ENCODE results near the gene ATP5IF1.

The ATP5IF1 gene

GRCh38 chr1:28235755-28236655, at the start of gene ATP5IF1:
Gene ATP5IF1, plus strand, starts transcription at chr1:28236124. Its CDS starts 60 bp downstream, at chr1:28236184.
- peak; percentile 98 for DNase-seq
- TF ChIP-seq POLR2A (IDR thresholded peaks at IDR 0.05; ENCODE audit: low read length): peak; percentile 98
- TF ChIP-seq GATA1 (IDR thresholded peaks at IDR 0.05; ENCODE audit: low read depth, low read length): no peak

- TF ChIP-seq POLR2A (IDR thresholded peaks at IDR 0.05; ENCODE audit: low read length): no peak
- TF ChIP-seq GATA1 (IDR thresholded peaks at IDR 0.05; ENCODE audit: low read depth, low read length): no peak
- no peak for DNase-seq
Observed at GRCh38 chr1:28190337-28190979, 45.5 kb upstream of the ATP5IF1 start.

GRCh38 chr1:28190996-28191645, 44.8 kb upstream of the ATP5IF1 start:
- no peak for DNase-seq
- no peak for TF ChIP-seq GATA1 (IDR thresholded peaks at IDR 0.05; ENCODE audit: low read depth, low read length)
- no peak for TF ChIP-seq POLR2A (IDR thresholded peaks at IDR 0.05; ENCODE audit: low read length)

GRCh38 chr1:28193701-28194161, 42.2 kb upstream of the ATP5IF1 start:
- TF ChIP-seq GATA1 (IDR thresholded peaks at IDR 0.05; ENCODE audit: low read depth, low read length) (no peak), POLR2A (IDR thresholded peaks at IDR 0.05; ENCODE audit: low read length) (no peak)
- DNase-seq: no peak

- TF ChIP-seq POLR2A (IDR thresholded peaks at IDR 0.05; ENCODE audit: low read length) (no peak), GATA1 (IDR thresholded peaks at IDR 0.05; ENCODE audit: low read depth, low read length) (no peak)
- no peak for DNase-seq
Observed at GRCh38 chr1:28194326-28195035, 41.4 kb upstream of the ATP5IF1 start.

GRCh38 chr1:28195780-28196179, 40.1 kb upstream of the ATP5IF1 start:
- no peak for DNase-seq
- no peak for TF ChIP-seq GATA1 (IDR thresholded peaks at IDR 0.05; ENCODE audit: low read depth, low read length)
- TF ChIP-seq POLR2A (IDR thresholded peaks at IDR 0.05; ENCODE audit: low read length): no peak

- no peak for DNase-seq
- TF ChIP-seq POLR2A (IDR thresholded peaks at IDR 0.05; ENCODE audit: low read length) (no peak), GATA1 (IDR thresholded peaks at IDR 0.05; ENCODE audit: low read depth, low read length) (no peak)
Observed at GRCh38 chr1:28196330-28196729, 39.6 kb upstream of the ATP5IF1 start.

- TF ChIP-seq POLR2A (IDR thresholded peaks at IDR 0.05; ENCODE audit: low read length): no peak
- TF ChIP-seq GATA1 (IDR thresholded peaks at IDR 0.05; ENCODE audit: low read depth, low read length): no peak
- DNase-seq: no peak
Observed at GRCh38 chr1:28197682-28198415, 38.1 kb upstream of the ATP5IF1 start.

GRCh38 chr1:28199328-28200233, 36.3 kb upstream of the ATP5IF1 start:
- no peak for DNase-seq
- TF ChIP-seq POLR2A (IDR thresholded peaks at IDR 0.05; ENCODE audit: low read length): no peak
- no peak for TF ChIP-seq GATA1 (IDR thresholded peaks at IDR 0.05; ENCODE audit: low read depth, low read length)

GRCh38 chr1:28200234-28200873, 35.6 kb upstream of the ATP5IF1 start:
- no peak for DNase-seq
- TF ChIP-seq GATA1 (IDR thresholded peaks at IDR 0.05; ENCODE audit: low read depth, low read length) (no peak), POLR2A (IDR thresholded peaks at IDR 0.05; ENCODE audit: low read length) (no peak)

- TF ChIP-seq POLR2A (IDR thresholded peaks at IDR 0.05; ENCODE audit: low read length) (no peak), GATA1 (IDR thresholded peaks at IDR 0.05; ENCODE audit: low read depth, low read length) (no peak)
- no peak for DNase-seq
Observed at GRCh38 chr1:28205243-28205642, 30.7 kb upstream of the ATP5IF1 start.
